LoVo (cell line): ENCODE results near the gene ETNK2.
"Not testable (repeated sequence)": the region's sequence is repeated elsewhere in the genome, so short reads cannot be mapped to it uniquely, and the experiment has no call there.

Experiments
- DNase-seq: peaks from one replicate; pipeline ENCODE4 v3.0.0-alpha.2; 2016; ENCODE audit warnings: low spot score

The ETNK2 gene

DNA sequence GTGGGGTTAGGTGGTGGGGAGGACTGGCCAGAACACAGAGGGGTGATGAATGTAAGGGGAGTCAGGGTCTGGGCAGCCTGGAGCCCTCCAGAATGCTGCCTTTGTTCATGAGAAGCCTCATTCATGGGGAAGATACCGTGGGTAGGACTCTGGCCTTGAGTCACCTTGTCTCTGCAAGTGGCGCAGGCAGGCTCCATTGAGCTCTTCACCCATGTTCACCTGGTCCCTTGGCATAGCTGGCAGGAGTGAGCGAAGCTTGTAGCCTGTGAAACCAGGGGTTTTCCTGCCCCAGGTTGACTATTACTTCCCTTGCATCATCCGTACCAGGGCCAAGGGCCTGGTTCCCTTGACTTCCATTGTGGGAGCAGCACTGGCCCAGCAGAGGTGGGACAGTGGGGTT lies 53.2 kb downstream of the ETNK2 start:
- no peak for DNase-seq

DNA sequence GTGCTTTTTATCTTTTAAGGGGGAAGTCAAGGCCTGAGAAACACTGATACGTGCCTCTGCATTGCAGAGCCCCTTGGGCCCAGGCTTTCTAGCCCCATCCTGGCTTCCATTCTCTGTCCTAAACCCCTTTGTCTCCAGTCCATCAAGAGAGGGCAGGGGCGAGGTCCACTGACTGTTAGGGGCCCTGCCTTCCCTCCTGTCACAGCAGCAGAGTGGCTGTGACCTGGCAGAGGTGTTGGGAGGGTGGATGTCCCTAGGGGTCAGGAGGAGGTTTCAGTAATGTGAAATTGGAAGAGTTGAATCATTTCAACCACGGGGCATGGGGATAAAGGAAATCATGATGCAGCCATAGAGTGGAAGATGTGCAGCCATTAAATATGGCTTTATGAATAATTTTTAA lies 54.9 kb downstream of the ETNK2 start:
- DNase-seq, result no peak

DNA sequence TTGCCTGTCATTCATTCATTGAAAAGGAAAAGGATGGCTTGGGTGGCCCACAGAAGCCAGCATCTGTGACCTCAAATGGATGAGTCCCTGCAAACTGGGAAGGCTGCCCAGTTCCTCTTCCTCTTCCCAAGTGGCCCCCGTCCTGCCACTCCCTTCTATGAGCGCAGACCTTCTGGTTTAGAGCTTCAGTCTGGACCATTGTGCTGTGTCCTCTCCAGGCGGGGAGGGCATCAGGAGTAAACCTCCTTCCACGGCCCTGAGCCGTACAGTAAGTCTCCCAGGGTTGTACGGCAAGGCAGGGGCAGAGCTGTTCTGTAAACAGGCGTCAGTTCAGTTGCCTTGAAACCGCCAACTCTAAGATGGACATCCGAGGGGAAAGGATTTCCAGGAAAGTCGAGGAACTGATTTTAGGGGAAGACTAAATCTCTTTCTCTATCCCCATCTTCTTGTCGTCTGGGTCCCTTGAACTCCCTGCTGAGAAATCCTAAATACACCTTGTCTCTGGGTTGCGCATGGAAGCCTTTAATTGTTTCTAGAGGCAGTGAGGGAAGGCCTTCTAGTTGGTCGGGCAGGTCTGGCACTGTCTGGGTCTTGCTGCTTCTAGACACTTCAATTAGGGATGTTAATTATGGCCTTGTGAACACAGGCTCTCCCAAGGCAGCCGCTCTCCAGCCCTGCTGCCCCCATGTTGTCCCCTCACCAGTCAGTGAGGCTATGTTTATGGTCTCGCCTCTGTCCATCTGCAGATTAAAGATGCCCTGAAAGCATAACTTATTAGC lies 56.8 kb downstream of the ETNK2 start:
- no peak for DNase-seq

GRCh38 chr1:204094313-204094729 lies 57.5 kb downstream of the ETNK2 start:
- DNase-seq, result no peak

- no peak for DNase-seq
Observed at GRCh38 chr1:204093781-204094180, 58.1 kb downstream of the ETNK2 start.

GRCh38 chr1:204093421-204093717 lies 58.5 kb downstream of the ETNK2 start:
- DNase-seq, result peak; percentile 83

- DNase-seq, result no peak
Observed at GRCh38 chr1:204092632-204093420, 59.0 kb downstream of the ETNK2 start.

DNA sequence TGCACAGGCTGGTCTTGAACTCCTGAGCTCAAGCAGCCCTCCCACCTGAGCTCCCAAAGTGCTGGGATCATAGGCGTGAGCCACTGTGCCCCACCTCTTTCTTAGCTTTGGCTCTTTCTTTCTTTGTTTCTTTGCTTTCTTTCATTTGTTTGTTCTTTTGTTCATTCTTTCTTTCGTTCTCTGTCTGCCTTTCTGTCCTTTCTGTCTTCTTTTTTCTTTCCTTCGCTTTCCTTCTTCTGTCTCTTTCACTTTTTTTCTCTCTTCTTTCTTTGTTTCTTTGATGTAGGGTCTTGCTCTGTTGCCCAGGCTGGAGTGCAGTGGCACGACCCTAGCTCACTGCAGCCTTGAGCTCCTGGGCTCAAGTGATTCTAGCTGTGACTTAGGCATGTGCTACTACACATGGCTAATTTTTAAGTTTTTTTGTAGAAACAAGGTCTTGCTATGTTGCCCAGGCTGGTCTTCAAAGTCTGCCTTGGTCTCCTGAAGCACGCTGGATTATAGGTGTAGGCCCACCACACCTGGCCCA lies 60.0 kb downstream of the ETNK2 start:
- no peak for DNase-seq

- no peak for DNase-seq
Observed at GRCh38 chr1:204091066-204091465, 60.8 kb downstream of the ETNK2 start.

GRCh38 chr1:204090132-204090531 lies 61.7 kb downstream of the ETNK2 start:
- not testable (repeated sequence) for DNase-seq

GRCh38 chr1:204089044-204089751 lies 62.6 kb downstream of the ETNK2 start:
- DNase-seq, result no peak

DNA sequence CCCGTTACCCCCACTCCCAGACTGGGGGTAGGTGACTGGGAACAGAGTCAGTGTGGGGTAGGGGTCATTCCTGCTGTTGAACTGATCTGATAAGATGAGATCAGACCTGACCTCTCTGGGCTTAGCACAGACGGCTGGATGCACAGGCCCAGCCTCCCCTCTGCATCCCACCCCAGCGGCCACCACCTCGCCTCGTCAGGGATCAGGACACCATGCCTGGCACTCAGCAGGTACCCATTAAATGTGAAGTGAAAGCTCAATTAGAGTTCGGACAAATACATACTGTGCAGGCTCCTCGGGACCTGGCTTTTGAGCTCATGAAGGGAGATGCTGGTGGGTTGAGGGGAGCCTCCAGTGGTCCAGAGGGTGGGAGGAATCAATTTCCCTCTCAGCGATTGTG lies 63.2 kb downstream of the ETNK2 start:
- DNase-seq, result no peak

- no peak for DNase-seq
Observed at GRCh38 chr1:204087893-204088528, 63.8 kb downstream of the ETNK2 start.

DNA sequence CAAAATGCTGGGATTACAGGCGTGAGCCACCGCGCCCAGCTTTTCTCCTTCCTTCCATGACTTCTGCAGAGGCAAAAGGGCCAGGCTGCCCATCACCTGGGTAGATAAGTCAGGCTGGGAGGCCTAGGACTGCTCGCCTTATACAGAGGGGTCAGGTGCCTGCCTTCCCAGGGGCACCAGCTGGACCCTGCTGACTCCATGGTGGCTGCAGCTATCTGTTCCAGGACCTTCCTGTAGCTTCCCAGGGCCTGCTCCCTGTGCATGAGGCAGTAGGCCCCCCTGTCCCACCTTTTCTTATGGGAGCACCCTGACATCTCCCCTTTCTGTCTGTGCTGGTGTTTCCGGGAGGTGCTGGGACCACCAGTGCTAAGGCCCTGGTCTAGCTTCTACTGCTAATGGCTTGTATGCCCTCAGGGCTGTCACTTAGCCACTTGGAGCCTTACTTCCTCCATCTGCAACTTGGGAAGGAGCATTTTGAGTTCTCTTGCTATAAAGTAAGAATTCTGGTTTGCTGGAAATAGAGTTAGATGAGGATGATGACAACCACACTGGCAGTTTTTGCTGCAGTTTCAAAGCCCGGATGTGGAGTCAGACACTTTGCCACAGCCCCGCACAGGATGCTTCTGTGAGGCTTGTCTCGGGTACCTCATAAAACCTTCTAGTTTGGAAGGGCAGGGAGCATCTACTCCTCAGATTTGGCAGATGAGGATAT lies 64.5 kb downstream of the ETNK2 start:
- DNase-seq, result no peak

DNA sequence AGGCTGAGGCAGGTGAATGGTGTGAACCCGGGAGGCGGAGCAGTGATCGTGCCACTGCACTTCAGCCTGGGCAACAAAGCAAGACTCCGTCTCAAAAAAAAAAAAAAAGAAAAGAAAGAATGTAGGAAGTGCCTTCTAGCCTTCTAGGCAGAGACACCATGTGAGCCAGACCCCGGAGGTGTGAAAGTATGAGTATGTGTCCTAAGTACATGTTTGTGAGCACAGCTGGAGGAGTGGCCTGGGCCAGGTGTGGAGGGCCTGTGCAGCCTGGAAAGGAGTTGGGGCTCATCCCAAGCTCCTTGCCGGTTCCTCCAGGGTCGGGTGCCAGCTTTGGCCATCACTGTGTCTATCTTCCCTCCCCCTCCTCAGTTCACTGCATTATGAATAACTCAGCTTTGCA lies 66.0 kb downstream of the ETNK2 start:
- no peak for DNase-seq

DNA sequence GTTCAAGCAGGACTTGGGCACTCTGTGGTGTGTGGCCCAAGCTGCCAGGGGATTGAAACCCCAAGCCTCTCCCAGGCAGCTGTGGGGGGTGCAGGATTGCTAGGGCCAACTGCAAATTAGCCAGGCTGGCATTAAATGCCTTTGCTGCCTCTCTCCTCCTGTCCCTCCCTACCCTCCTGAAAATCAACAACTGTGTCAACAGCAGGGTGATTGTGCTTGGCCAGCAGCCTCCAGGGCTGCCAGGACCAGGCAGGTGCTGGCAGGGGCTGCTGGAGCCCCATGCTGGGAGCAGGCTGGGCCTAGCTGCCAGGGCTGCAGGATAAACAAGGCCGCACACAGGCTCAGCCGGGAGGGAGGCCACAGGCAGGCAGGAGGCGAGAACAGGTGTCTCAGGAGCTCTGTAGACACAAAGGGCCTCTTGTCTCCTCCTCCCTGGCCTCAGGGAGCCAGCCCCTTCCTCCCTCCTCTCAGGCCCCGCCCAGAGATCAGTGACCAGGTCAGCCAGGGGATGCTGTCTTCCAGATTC lies 67.5 kb downstream of the ETNK2 start:
- DNase-seq, result no peak

GRCh38 chr1:204083491-204083890 lies 68.4 kb downstream of the ETNK2 start:
- no peak for DNase-seq

DNA sequence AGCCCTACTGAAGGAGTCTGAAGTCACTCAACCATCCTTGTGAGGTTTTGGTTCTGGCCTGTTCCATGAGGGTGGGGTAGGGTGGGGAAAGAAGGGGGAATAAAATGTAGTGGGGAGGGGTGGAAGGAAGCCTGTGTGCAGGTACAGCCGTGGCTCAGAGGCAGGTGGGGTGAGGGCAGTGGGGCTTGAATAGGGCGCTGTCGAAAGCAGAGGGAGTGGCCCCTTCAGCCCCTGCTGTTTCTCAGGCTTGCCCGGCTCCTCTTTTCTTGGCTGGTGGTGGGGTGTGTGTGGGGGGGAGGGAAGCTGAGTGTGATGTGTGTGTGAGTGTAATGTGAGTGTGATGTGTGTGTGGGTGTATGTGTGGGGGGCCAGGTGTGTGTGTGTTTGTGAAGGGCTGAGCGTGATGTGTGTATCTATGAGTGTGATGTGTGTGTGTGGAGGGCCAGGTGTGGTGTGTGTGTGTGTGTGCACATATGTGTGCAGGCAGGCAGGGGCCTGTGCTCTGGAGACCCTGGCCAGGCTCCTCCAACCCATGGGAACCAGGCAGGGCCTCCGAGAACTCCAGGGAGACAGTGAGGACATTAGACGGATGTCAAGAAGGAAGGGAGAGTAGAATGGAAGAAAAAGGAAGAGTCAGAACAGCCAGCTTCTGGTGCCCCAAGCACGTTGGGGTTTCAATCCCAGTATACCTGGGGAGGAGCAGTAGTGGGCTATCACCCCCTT lies 69.9 kb downstream of the ETNK2 start:
- DNase-seq, result no peak

DNA sequence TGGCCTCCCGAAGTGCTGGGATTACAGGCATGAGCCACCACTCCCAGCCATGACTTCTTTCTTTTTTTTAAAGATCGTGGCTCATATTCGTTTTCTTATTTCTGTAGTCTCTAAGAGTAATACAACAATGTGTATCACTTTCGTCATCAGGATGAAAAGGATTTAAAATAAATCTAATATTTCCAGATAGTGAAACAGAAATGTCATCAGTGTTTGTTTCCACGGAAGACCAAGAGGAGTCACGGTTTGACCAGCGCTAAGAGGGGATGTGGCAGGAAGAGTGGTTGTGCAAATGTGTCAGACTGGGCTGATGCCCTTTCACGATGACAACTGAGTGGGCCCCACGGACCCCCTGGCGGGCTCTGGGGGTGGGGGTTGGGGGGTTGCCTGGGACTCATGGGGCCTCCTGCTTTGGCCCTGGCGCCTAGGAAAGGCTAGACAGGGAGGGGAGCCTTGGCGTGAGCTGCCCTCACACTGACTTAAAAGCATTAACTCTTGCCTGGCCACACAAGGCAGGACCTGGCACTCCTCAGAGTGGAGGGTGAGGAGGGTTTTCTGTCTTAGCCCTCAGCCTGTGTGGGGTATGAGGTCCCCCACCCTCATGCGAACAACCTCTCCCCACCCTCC lies 70.6 kb downstream of the ETNK2 start:
- DNase-seq, result no peak
